HG03558 (cell line): Measurements from ENCODE around the gene SPTB.
"Not testable (repeated sequence)": the region's sequence is repeated elsewhere in the genome, so short reads cannot be mapped to it uniquely, and the experiment has no call there.

Experiments
- ATAC-seq: cut with Tn5 transposase; IDR thresholded peaks from one replicate; pipeline ENCODE4 v1.9.1; 2021; ENCODE audit warnings: moderate number of reproducible peaks; ENCODE audit not compliant: unreplicated experiment; ENCODE audit errors: extremely low read depth

Gene SPTB

DNA sequence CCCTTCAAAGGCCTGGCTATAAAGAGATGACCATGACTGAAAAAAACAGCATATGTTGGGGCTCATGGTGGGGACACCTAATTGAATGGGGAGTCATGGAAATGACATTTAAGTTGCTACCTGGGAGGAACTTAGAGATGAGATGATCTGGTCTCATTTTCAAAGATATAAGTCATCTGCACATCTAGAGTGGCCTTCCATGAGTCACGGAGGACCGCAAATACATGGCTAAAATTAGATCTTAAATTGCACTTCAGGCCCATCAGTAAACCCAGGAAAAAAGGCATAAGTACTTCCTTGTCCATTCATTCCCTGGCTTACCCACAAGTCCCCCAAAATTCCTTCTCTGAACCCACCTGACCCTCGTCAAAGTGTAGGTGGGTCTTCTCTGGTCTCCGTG lies 53.4 kb downstream of the SPTB start:
- no peak for ATAC-seq

- ATAC-seq: no peak
Measured at GRCh38 chr14:64825509-64825908, 54.2 kb downstream of the SPTB start.

GRCh38 chr14:64825006-64825405 lies 54.7 kb downstream of the SPTB start:
- no peak for ATAC-seq

GRCh38 chr14:64824471-64824870 lies 55.2 kb downstream of the SPTB start:
- ATAC-seq: no peak

DNA sequence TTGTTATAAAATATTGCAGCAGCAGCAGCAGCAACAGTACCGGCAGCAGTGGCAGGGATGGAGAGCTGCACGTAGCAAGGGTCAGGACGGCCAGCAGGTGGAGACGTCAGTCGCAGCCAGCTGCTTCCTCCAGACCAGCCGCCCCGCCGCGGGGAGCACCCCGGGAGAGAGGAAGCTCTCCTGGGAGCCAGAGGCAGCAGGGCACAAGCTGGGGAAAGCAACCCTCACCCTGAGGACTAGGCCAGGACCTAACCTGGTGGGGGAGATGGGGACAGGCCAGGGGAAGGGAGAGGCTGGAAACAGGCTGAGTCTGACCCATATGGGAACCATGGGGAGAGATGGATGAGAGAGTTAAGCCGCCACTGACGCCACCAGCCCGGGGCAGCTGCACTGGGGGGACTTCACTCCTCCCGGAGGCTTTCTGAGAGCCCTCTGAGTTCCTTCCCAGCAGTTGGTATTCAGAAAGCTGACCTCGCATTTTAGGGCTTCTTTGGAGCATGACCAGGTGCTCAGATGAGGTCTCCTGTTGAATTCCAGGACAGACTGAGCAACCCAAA lies 56.3 kb downstream of the SPTB start:
- no peak for ATAC-seq

GRCh38 chr14:64821651-64822050 lies 58.1 kb downstream of the SPTB start:
- no peak for ATAC-seq

DNA sequence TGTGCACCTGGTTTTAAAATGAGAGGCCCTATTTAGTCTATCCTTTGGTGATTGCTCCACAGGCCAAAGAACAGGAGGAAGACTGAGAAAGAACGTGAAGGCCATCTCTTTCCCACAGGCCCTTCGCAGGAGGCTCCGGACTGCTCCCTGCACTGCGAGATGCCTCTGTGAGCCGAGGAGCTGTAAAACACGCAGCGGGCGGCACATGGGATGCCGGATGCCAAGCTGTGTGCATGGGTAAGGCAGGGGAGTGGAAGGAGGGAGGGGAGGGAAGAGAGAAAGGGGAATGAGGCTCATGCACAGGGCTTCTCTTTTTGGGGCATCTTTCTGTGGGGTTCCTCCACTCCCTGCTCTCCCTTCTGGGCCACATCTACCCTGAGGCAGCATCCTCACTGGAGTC lies 61.6 kb downstream of the SPTB start:
- no peak for ATAC-seq

- ATAC-seq: no peak
Measured at GRCh38 chr14:64817631-64818030, 62.1 kb downstream of the SPTB start.

DNA sequence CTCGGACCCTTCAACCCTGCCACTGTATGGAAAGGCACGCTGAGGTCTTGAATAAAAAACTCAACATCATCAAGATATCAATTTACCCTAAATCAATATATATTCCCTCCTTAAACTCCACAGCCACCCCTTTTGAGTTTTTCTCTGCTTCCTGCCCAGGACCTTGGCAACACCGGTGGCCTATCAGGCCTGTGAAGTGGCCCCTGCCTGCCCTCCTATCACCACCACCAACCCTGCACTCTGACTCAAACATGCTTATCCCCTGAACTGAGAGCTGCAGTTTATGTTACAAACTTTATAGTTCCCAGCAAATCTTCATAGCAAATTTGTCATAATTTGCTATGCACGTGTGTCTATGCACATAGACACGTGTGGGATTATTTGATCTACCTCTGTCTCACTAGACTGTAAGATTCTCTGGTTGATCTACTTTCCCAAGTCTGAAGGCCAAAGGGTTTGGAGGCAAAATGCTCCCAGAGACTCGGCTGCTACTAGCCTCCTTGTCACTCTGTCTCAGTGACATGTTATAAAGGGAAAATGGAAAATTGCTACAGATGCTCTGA lies 63.4 kb downstream of the SPTB start:
- ATAC-seq: no peak

GRCh38 chr14:64815257-64815656 lies 64.5 kb downstream of the SPTB start:
- no peak for ATAC-seq

DNA sequence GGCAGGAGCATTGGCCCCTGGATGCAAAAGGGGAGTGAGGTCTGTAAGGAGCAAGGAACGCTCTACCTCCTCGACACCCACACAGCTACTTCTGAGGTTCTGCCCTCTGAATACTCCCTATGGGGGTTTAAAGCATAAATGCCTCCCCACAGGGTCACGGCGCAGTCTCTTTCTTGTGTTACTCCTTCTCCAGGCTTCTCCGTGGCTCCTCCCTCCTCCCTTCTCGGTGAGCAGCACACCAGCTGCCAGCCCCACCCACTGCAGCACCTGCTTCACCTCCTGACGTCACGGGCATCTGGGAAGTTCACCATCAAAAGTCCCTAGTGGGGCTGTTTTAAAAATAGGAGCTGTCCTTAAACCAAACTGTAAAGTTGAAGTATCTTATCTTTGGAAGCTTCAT lies 67.3 kb downstream of the SPTB start:
- ATAC-seq: no peak

DNA sequence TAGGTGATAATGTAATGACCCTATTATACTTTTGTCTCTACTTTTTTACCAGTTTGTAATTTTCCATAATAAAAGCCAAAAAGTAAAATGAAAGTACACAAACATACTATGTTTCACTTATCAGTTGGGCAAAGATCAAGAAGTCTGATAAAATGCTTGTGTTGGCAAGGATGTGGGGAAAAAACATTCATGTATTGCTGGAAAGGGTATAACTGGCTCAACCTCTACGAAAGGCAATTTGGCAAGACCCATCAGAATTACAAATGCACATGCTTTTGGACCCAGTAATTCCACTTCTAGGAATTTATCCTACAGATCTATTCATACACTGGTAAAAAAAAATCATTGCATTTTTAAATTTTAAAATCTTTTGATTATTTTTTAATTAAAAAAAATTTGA lies 68.0 kb downstream of the SPTB start:
- no peak for ATAC-seq

- ATAC-seq: no peak
Measured at GRCh38 chr14:64808449-64808848, 71.3 kb downstream of the SPTB start.

- no peak for ATAC-seq
Measured at GRCh38 chr14:64807551-64807950, 72.2 kb downstream of the SPTB start.

DNA sequence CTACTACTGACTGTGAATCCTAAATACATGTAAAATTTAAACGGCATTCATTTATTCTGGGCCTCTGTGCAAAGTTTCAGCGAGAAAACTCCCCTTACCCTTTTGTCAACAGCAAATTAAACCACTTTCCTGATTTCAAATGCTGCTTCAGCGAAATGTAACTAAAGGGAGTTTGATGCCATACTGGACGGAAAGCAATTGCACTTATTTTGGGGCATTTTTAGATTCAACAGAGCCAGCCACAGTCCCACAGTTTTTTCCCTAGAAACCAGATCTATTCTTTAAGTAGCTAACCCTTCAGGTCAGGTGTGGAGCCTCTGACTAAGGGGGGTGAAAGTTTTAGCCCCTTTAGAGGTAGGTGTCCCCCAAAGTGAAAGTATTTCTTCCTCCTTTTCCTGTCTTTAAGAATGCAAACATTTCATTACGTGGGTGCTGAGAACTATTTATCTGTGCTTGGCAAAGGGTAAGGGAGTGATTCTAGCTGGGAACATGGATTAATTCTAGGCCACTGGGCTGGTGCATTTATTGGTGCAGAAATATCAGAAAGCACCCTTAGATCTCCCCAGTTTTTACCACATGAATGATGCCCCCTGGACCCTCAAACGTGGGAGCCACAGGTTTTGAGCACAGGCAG lies 72.7 kb downstream of the SPTB start:
- ATAC-seq: no peak

DNA sequence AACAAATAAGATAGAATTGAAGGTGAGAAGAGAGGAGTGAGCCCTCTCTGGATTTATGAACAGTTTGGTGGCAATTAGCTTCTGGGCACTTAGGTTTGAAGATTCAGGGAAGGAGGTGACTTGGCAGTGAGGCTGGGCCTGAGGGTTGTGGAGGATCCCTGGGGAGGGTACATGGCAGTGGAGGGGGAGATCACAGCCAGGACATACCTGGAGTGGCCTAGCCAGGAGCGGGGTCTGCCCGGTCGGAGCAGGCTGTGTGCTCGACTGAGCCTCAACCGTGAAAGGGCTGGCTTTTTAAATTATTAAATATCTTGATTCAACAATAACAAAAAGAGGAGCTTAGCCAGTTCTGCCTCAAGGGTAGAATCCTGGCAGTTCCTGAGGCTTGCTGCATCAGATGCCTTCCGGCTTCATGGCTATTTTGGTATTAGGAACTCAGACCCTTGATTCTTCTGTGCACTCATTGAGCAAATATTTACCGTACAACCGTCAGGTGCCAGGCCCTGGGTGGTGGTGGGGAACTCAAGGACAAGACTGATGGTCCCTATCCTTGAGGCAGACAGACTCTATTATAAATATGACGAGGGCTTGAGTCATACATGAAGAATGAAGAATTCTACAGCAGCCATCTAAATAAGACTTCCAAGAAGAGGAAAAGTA lies 73.4 kb downstream of the SPTB start:
- no peak for ATAC-seq

- not testable (repeated sequence) for ATAC-seq
Measured at GRCh38 chr14:64805646-64806045, 74.1 kb downstream of the SPTB start.

- no peak for ATAC-seq
Measured at GRCh38 chr14:64804754-64805260, 74.9 kb downstream of the SPTB start.

GRCh38 chr14:64801800-64802199 lies 77.9 kb downstream of the SPTB start:
- no peak for ATAC-seq

GRCh38 chr14:64801046-64801445 lies 78.7 kb downstream of the SPTB start:
- ATAC-seq: no peak

DNA sequence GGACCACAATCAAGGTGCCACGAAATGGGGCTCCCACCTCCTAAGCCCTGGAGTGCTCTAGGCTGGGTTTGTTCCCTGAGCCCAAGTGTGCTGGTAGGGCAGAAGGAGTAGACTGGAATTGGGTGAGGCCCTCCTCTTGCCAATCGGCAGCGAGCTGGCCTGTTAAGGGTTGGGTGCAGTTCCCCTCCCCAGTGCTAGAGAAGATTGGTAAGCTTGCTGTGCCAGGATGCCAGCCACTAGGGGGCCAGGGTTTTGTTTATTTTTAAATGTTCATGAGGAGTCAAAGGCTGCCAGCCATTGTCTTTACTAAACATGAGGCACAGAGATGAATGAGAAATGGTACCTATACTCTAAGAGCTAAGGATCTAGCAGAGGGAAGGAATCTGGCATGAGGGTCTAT lies 79.7 kb downstream of the SPTB start:
- ATAC-seq: no peak
